AG20443 (cell line): ENCODE measurements around the gene MAGEH1.

Source experiments
- DNase-seq: peaks from one replicate; pipeline ENCODE4 v3.0.0; 2012; ENCODE audit warnings: low spot score, mixed read lengths

The MAGEH1 gene

DNA sequence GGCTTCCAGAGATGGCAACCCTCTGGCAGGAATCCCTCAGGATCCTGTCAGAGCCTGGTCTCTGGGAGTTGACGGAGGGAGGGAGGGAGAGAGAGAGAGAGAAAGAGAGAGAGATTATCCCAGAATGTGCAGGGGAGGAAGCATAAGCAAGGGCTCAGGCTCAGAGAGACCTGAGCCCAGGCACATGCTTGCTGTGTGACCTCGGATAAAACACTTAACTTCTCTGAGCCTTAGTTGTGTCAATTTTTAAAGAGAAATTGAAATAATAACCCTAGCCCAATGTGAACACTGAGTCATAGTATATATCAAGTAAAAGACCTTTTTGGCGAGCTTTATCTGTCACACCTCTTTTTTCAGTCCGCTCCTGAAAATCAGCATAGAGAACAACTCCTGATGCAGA, 38.2 kb downstream of the MAGEH1 start:
- DNase-seq, result no peak

DNA sequence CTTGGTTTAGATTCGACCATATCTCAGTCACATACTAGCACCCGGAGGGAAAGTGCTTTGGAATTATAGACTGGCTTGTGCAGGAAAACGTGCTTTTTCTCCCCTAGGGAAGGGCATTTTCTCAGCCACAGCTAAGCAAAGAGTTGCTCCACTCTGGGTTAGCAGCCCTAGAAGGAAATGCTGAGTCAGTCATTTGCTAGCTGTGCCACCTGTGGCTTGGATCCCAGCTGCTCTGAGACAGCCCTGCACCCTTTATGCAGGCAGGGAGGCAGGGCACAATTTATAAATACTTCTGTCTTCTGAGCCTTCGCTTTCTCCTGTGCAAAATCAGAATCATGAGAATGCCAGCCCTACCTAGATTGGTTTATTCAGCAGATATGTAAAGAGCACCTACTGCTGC, 39.0 kb downstream of the MAGEH1 start:
- DNase-seq, result no peak
